K562 (cell line): ENCODE results near the gene IGFBP4. TPM values are rescaled to one million over a fixed set of nuclear protein-coding genes. Genes with fewer than 3 reads are reported as not detected.

Source experiments
- MGA ChIP-seq: fragments of 450-650 bp; IDR thresholded peaks from 2 replicates; pipeline ENCODE4 v1.6.1; 2016; ENCODE audit warnings: mild to moderate bottlenecking, moderate library complexity
- polyA plus RNA-seq, 8 experiments: library from polyadenylated mRNA; depleted of rRNA in 4 of 8; stranded (reverse) in 5 of 8; unstranded in 3 of 8; fragments of >200 nt; fragmentation: Nextera tagmentation in 2 of 8; fragmentation: Illumina TruSeq in 1 of 8; extraction: Ambion mirVana in 2 of 8; extraction: Trizol in 1 of 8; gene quantifications; 2 replicates each; pipeline versions ENCODE4 v1.2.1 to v1.2.3, GENCODE V29; 2011 to 2014; ENCODE audit warnings: inconsistent platforms in 1 of 8, missing spikeins in 1 of 8
- total RNA-seq, 7 experiments: library from RNA; depleted of rRNA in 6 of 7; stranded (reverse); fragments of >200 nt in 6 of 7; fragmentation: Illumina TruSeq in 2 of 7; extraction: Trizol in 2 of 7; gene quantifications; 2 replicates each; pipeline versions ENCODE4 v1.2.1 to v1.2.3, GENCODE V29; 2011 to 2021; ENCODE audit warnings: low replicate concordance in 1 of 7

IGFBP4 gene
- total and polyA plus RNA-seq, 9 of the 15 experiments (the other 6 are each of a cell fraction or from before 2014, with no cell fraction given), result 8.8 to 99.8 (median 18.6) TPM

DNA sequence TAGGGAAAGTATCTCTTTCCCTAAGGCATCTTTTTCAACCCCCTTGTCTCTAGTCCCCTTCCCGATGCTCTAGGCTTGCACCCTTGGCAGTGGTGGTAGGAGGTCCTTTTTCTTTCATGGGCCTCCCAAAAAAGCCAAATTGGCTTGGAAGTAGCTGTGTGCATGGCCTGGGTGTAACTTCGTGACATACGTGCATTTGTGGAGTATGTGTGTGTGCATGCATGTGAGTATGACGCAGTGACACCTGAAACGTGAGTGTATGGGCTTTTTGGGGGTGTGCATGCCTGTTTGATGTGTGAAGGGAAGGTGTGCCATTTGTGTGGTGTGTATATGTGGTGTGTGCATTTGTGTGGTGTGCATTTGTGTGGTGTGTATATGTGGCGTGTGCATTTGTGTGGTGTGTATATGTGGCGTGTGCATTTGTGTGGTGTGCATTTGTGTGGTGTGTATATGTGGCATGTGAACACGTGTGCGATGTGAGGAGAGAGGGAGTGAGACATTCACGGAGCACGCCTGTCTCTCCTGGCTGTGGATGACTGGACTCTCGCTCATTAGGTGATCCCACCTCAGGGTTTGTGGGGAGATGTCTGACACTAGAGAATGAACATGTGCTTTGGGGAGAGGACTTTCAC is 15.7 kb downstream of the IGFBP4 start (continued):
- no peak for TF ChIP-seq MGA
